ENCODE measurements around the gene CCDC187.

CCDC187 gene

DNA sequence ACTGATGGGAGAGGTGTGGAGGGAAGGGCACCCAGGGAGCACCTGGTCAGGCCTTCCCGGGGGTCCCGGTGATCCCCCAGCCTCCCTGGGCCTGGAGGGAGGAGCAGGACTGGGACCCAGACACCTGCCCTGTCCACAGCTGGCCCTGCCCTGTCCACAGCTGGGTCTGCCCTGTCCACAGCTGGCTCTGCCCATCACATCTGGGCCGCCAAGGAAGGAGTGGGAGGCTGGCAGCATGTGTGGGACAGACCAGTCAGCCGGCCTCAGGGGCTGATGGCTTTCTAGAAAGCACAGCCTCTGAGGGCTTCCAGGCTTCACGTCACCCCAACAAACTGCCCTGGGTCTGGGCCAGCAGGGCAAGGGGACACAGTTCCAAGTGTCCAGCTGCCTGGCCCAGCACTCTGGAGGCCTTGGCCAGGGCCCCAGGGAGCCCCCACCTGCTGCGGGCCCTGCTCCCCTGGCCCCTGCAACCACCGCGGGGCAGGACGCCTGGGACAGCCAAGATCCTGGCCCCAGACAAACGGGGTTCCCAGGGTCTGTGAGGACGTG, 47.4 kb upstream of the CCDC187 start:
- Histone ChIP-seq H3K79me2 (ENCODE audit: insufficient read depth, low read length) (no peaks in the 10 kb centered on the region), H3K4me3 (ENCODE audit: low read depth in 1 of 2, low read length in 2 of 2) (no peak overlapping the region), H3K27ac (ENCODE audit: low read length) (no peak overlapping the region), H2AFZ (ENCODE audit: low read depth, low read length) (no peak overlapping the region), H3K4me2 (ENCODE audit: insufficient read depth, low read length) (no peak overlapping the region), H3K9me3 (ENCODE audit: insufficient read depth, low read length, severe bottlenecking) (no peaks in the 10 kb centered on the region), H3K36me3 (ENCODE audit: insufficient read depth, low read length) (no peaks in the 10 kb centered on the region), H3K4me1 (ENCODE audit: insufficient read depth, low read length) (no peaks in the 10 kb centered on the region), H4K20me1 (ENCODE audit: insufficient read depth, low read length) (no peaks in the 10 kb centered on the region; the same call in 1 of the 2 replicates), H3K27me3 (ENCODE audit: insufficient read depth, low read length, poor library complexity) (no peaks in the 10 kb centered on the region), H3K9ac (ENCODE audit: low read depth, low read length) (no peak overlapping the region)
- no peak for TF ChIP-seq EZH2 (IDR thresholded peaks at IDR 0.05; ENCODE audit: borderline replicate concordance, low read depth, low read length, severe bottlenecking)
- TF ChIP-seq, protein P1, sequence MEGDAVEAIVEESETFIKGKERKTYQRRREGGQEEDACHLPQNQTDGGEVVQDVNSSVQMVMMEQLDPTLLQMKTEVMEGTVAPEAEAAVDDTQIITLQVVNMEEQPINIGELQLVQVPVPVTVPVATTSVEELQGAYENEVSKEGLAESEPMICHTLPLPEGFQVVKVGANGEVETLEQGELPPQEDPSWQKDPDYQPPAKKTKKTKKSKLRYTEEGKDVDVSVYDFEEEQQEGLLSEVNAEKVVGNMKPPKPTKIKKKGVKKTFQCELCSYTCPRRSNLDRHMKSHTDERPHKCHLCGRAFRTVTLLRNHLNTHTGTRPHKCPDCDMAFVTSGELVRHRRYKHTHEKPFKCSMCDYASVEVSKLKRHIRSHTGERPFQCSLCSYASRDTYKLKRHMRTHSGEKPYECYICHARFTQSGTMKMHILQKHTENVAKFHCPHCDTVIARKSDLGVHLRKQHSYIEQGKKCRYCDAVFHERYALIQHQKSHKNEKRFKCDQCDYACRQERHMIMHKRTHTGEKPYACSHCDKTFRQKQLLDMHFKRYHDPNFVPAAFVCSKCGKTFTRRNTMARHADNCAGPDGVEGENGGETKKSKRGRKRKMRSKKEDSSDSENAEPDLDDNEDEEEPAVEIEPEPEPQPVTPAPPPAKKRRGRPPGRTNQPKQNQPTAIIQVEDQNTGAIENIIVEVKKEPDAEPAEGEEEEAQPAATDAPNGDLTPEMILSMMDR (IDR thresholded peaks at IDR 0.05; ENCODE audit: borderline replicate concordance, extremely low read depth, low read length, poor library complexity, severe bottlenecking), result no peak
- DNase-seq, result no peak
- no peak for ATAC-seq (ENCODE audit: insufficient read depth, low read depth)

DNA sequence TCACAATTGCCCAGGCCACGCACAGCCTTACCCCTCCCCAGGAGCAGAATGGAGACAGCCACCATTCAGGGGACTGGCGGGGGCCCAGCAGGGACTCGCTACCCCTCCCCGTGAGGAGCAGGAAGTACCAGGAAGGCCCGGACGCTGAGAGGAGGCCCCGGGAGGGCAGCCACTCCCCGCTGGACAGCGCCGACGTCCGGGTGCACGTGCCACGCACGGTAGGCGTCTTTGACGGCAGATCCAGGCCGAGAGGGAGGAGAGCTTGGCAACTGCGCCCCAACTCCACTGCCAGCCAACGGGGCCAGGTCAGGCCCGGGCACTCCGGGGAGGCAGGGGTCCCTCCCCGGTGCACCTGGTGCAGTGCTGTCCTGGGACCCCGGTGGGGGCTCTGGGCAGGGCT, 45.7 kb upstream of the CCDC187 start:
- ATAC-seq (ENCODE audit: insufficient read depth, low read depth), result no peak
- no peak overlapping the region for H3K4me2 ChIP-seq (ENCODE audit: insufficient read depth, low read length)
- H4K20me1 ChIP-seq (ENCODE audit: insufficient read depth, low read length), result no peaks in the 10 kb centered on the region; the same call in 1 of the 2 replicates
- H3K27me3 ChIP-seq (ENCODE audit: insufficient read depth, low read length, poor library complexity), result no peaks in the 10 kb centered on the region
- no peak for TF ChIP-seq EZH2 (IDR thresholded peaks at IDR 0.05; ENCODE audit: borderline replicate concordance, low read depth, low read length, severe bottlenecking)
- TF ChIP-seq, protein P1 (IDR thresholded peaks at IDR 0.05; ENCODE audit: borderline replicate concordance, extremely low read depth, low read length, poor library complexity, severe bottlenecking), result no peak
- DNase-seq, result no peak
- H3K9me3 ChIP-seq (ENCODE audit: insufficient read depth, low read length, severe bottlenecking), result no peaks in the 10 kb centered on the region
- no peak overlapping the region for H3K9ac ChIP-seq (ENCODE audit: low read depth, low read length)
- no peak overlapping the region for H2AFZ ChIP-seq (ENCODE audit: low read depth, low read length)
- H3K4me1 ChIP-seq (ENCODE audit: insufficient read depth, low read length), result no peaks in the 10 kb centered on the region
- no peaks in the 10 kb centered on the region for H3K36me3 ChIP-seq (ENCODE audit: insufficient read depth, low read length)
- no peaks in the 10 kb centered on the region for H3K79me2 ChIP-seq (ENCODE audit: insufficient read depth, low read length)
- H3K4me3 ChIP-seq (ENCODE audit: low read depth in 1 of 2, low read length in 2 of 2), result no peak overlapping the region
- no peak overlapping the region for H3K27ac ChIP-seq (ENCODE audit: low read length)

DNA sequence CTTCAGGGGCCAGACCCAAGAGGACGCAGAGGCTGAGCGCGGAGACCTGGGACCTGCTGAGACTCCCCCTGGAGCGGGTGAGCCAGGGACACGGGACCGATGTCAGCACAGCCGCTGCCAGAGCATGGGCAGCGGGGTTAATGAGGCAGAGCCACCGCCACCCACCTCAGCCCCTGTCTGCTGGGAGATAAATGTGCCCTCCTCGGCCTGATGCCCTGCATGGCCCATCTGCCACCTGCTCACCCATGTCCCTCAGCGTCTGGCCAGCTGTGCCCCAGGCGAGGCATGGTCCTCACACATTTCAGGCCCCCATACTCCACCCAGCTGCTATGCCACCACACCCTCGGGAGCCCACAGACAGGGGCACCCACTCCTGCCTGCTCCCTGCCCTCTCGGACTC, 44.8 kb upstream of the CCDC187 start:
- H3K4me3 ChIP-seq (ENCODE audit: low read depth in 1 of 2, low read length in 2 of 2), result no peak overlapping the region
- H3K79me2 ChIP-seq (ENCODE audit: insufficient read depth, low read length), result no peaks in the 10 kb centered on the region
- no peak for DNase-seq
- ATAC-seq (ENCODE audit: insufficient read depth, low read depth), result no peak
- no peaks in the 10 kb centered on the region; the same call in 1 of the 2 replicates for H4K20me1 ChIP-seq (ENCODE audit: insufficient read depth, low read length)
- H3K9ac ChIP-seq (ENCODE audit: low read depth, low read length), result no peak overlapping the region
- H3K9me3 ChIP-seq (ENCODE audit: insufficient read depth, low read length, severe bottlenecking), result no peaks in the 10 kb centered on the region
- H3K27me3 ChIP-seq (ENCODE audit: insufficient read depth, low read length, poor library complexity), result no peaks in the 10 kb centered on the region
- no peak overlapping the region for H3K27ac ChIP-seq (ENCODE audit: low read length)
- no peaks in the 10 kb centered on the region for H3K4me1 ChIP-seq (ENCODE audit: insufficient read depth, low read length)
- H2AFZ ChIP-seq (ENCODE audit: low read depth, low read length), result no peak overlapping the region
- no peak overlapping the region for H3K4me2 ChIP-seq (ENCODE audit: insufficient read depth, low read length)
- TF ChIP-seq, protein P1 (IDR thresholded peaks at IDR 0.05; ENCODE audit: borderline replicate concordance, extremely low read depth, low read length, poor library complexity, severe bottlenecking), result no peak
- TF ChIP-seq EZH2 (IDR thresholded peaks at IDR 0.05; ENCODE audit: borderline replicate concordance, low read depth, low read length, severe bottlenecking), result no peak
- H3K36me3 ChIP-seq (ENCODE audit: insufficient read depth, low read length), result no peaks in the 10 kb centered on the region
